GM19397 (cell line): ENCODE data around the gene TASP1.
"Not testable (repeated sequence)": the region's sequence is repeated elsewhere in the genome, so short reads cannot be mapped to it uniquely, and the experiment has no call there.

Experiments
- ATAC-seq: cut with Tn5 transposase; IDR thresholded peaks from one replicate; pipeline ENCODE4 v1.9.1; 2021; ENCODE audit warnings: mild to moderate bottlenecking, moderate library complexity; ENCODE audit not compliant: unreplicated experiment

Gene TASP1

GRCh38 chr20:13650474-13650873 is 11.7 kb upstream of the TASP1 start:
- no peak for ATAC-seq

GRCh38 chr20:13648291-13649228 is 9.8 kb upstream of the TASP1 start:
- ATAC-seq = no peak

DNA sequence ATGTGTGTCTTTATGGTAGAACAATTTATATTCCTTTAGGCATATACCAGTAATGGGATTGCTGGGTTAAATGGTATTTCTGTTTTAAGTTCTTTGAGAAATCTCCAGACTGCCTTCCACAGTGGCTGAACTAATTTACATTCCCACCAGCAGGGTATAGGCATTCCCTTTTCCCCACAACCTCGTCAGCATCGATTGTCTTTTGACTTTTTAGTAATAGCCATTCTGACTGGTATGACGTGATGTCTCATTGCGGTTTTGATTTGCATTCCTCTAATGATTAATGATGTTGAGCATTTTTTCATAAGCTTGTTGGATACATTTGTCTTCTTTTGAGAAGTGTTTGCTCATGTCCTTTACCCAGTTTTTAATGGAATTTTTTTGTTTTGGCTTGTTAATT is 5.3 kb upstream of the TASP1 start:
- no peak for ATAC-seq

GRCh38 chr20:13639150-13639497 is 392 bp upstream of the TASP1 start:
- ATAC-seq = no peak

GRCh38 chr20:13638162-13638495 is 603 bp downstream of the TASP1 start:
- no peak for ATAC-seq

DNA sequence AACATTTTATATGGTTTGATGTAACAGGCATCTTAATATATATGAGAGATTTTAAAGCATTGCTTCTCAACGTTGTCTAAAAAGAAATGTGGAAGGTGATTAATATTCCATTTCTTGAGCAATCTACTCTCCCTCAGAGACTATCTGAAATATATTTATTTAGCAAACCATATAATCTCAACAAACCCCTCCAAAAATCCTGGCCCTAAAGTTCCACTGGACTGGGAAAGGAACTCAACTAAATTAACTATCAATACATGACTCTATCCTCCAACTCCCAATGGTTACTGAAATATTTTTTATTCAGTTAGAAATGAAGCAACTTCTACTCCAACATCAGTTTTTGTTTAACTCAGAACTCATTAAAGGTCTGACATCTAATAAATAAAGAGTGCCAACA is 6.3 kb downstream of the TASP1 start:
- ATAC-seq = no peak

DNA sequence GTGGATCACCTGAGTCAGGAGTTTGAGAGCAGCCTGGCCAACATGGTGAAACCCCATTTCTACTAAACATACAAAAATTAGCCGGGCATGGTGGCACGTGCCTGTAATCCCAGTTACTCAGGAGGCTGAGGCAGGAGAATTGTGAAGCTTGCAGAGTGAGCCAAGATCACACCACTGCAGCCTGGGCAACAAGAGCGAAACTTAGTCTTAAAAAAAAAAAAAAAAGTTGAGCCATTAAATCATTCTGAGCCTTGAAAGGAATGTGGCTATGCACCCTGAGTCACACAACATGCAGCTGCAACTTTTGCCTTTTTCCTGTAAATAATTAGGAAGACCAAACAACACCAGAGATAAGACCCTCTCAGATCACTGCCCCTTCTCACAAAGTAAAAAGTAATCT is 11.2 kb downstream of the TASP1 start:
- ATAC-seq = not testable (repeated sequence)

DNA sequence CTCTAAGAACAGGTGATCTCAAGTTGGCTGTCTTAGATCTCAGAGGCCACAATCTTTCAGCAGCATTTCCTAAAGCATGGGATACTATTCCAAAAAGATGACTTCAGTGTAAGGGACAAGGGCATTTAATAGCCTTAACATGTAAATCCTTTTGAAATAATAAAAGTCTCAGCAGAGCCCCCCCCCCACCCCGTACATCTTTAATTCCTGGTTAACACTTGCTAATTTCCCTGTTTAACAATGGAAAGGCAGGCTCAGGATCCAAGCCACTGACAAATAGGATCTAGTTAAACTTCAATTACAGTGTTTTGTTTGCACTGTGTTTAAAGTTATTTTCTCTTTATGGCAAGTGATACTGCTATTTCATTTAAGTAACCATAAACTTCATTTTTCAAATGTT is 12.0 kb downstream of the TASP1 start:
- ATAC-seq = no peak

DNA sequence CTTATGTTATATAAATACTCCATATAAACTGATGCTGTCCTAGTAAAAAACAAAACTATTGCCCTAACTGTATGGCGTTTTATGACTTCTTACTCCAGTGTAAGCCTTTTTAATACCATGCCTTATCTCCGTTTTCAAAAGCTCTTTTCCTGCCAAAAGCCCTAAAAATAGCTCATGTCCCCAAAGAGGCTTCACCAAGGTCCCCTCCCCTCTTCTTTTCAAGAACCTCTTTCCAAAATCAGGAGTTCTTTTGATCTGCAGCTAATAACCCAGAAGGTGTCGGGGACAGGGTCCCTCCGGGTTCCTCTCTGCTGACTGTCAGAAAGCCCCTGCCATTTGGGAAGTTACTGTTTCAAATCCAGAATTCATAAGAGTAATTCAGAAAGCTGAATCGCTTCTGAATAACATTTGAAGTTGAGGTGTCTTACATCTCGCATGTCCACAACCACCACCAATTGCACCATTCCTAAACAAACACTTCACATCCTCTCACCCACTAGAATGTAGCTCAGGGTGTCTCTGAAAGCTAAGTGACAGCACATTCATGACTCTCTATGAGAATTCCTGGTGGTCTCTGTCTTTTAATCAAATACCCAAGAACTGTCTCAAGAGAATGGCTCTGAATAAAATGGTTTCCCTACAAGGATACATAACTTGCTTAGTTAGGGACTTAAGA is 13.3 kb downstream of the TASP1 start:
- no peak for ATAC-seq

DNA sequence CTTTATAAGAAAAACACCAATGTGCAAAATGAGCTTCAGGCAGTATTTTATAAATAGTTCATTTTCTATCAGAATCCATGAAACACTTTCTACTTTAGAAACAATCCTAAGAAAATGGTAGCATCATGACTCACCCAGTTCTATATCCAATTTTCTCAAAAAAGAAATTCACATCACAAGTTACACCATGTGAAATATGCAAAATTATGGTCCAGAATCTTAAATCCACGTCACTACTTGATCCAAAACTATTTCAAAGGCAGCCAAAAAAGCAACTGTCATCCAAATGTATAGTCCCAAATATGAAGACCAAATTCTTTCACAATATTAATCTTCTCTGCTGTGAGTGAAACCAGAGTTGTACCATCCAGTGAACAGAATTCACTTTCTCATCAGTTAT is 19.3 kb downstream of the TASP1 start:
- ATAC-seq = not testable (repeated sequence)

GRCh38 chr20:13618456-13618855 is 20.3 kb downstream of the TASP1 start:
- not testable (repeated sequence) for ATAC-seq

- ATAC-seq = not testable (repeated sequence)
Measured at GRCh38 chr20:13617585-13617984, 21.1 kb downstream of the TASP1 start.

DNA sequence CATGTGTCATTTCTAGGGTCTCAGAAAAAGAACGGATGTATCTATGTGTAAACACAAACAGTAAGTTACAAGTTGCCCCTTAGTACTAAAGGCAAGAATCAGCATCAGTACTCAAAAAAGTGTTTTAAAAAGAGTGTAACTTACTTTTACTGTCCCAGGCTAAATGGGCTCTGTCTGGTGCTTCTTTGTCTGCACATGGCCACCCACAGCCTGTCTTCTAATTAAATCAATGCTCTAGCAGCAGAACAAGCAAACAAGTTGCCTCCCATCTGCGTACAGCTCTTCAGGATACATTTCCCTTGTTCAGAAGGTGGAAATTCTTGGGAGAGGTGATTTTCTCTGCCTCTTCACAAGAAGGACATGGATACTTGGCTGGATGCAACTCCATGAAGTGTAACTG is 22.0 kb downstream of the TASP1 start:
- ATAC-seq = not testable (repeated sequence)

- ATAC-seq = no peak
Measured at GRCh38 chr20:13613917-13614316, 24.8 kb downstream of the TASP1 start.

GRCh38 chr20:13611611-13612125 is 27.1 kb downstream of the TASP1 start:
- no peak for ATAC-seq

DNA sequence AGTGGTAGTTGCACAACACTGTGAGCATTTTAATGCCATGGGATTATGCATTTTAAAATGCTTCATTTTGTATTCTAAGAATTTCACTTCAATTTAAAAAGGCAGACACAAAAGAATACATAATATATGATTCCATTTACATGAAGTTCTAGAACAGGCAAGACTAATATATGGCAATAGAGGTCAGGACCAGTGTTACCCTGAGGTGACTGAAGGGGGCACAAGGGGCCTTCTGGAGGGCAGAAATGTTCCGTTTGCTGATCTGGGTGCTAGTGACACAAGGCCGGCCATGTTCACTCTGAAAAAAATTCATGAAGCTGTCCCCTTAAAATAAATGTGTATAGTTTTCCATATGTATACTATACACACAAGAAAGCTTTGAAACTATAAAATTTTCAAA is 28.5 kb downstream of the TASP1 start:
- ATAC-seq = no peak

DNA sequence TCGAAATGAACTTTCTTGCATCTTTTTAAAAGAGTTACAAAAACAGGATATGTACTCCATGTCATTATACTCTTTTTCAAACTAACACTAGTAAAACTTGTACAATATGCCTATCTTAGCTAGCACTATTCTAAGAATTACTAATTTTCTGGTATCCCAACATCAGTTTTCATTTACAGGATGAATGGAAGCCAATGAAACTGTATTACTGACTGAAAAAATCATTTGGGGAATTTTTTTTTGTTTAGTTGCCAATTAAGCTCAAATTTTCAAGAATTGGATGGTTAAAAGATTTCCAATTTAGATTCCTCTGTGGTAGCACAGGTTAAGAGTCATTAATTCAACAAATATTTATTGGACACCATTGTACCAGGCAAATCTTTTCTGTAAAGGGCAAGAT is 30.7 kb downstream of the TASP1 start:
- no peak for ATAC-seq

DNA sequence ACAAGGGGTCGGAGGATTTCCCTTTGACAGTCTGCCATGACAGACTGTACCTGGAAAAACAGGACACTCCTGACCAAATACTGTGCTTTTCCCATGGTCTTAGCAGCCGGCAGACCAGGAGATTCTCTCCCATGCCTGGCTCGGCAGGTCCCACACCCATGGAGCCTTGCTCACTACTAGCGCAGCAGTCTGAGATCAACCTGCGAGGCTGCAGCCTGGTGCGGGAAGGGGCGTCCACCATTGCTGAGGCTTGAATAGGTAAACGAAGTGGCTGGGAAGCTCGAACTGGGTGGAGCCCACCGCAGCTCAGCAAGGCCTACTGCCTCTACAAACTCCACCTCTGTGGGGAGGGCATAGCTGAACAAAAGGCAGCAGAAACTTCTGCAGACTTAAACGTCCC is 45.3 kb downstream of the TASP1 start:
- ATAC-seq = not testable (repeated sequence)

DNA sequence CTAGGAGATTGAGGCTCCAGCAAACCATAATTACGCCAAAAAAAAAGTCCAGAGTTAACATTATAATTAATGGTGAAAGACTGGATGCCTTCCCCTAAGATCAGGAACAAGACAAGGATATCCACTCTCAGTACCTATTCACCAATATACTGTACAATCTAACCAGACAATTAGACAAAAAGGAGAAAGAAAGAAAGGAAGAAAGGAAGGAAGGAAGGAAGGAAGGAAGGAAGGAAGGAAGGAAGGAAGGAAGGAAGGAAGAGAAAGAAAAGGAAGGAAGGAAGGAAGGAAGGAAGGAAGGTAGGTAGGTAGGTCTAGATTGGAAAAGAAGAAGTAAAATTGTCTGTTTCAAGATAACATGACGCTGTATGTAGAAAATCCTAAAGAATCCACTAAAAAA is 50.7 kb downstream of the TASP1 start:
- ATAC-seq = no peak

- ATAC-seq = no peak
Measured at GRCh38 chr20:13587370-13587769, 51.4 kb downstream of the TASP1 start.

DNA sequence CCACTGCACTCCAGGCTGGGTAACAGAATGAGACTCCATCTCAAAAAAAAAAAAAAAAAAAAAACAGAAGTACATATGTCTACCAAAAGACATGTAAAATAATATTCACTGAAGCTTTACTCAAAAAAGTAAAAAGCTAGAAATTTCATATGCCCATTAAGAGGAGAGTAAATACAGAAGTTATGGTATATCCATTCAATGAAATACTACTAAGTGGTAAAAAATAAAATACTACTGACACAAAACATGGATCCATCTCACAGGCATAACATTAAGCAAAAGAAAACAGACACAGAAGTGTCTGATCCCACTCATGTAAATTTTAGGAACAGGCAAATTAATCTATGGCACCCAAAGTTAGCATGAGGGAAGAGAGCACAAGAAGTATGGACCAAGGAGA is 52.6 kb downstream of the TASP1 start:
- ATAC-seq = no peak

DNA sequence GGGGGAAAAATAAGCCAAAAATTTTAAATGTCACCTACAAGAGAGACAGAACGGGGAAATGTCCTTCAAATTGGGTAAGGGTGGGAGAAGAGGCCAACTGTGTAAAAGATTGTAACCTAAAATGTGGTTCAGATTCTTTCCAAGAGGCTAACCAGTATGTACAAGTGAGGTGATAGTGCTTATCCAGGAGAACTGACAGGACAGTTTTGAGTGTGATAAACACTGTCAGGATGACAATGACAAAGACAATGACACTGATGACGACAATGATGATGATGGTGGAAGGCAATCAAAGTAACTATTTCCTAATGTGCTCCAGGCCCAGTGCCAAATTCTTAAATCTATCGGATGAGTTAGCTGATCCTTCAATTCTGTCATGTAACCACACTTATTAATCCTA is 57.3 kb downstream of the TASP1 start:
- no peak for ATAC-seq
